Pons (tissue), 1 donor: Measurements from ENCODE around the gene SIX5.

Experiments
- DNase-seq: peaks from one replicate; pipeline ENCODE4 v3.0.0-alpha.2; 2016; ENCODE audit warnings: low spot score

SIX5 gene

GRCh38 chr19:45792470-45793177 is 23.6 kb upstream of the SIX5 start, which contains the start of gene DMWD:
Gene DMWD (minus strand): TSS chr19:45792845. CDS start chr19:45792756, 89 bp downstream.
- peak; percentile 98 for DNase-seq

GRCh38 chr19:45791744-45792469 is 22.9 kb upstream of the SIX5 start:
- DNase-seq, result no peak

- peak; percentile 68 for DNase-seq
These were observed 21.9 kb upstream of the SIX5 start for GRCh38 chr19:45790942-45791341.

- DNase-seq, result no peak
These were observed 20.2 kb upstream of the SIX5 start for GRCh38 chr19:45789035-45789786.

- no peak for DNase-seq
These were observed 17.5 kb upstream of the SIX5 start for GRCh38 chr19:45786533-45786894.

- DNase-seq, result no peak
These were observed 16.9 kb upstream of the SIX5 start for GRCh38 chr19:45785781-45786532.

- DNase-seq, result no peak
These were observed 16.0 kb upstream of the SIX5 start for GRCh38 chr19:45785097-45785496.

GRCh38 chr19:45784096-45784495 is 15.0 kb upstream of the SIX5 start:
- DNase-seq, result no peak

GRCh38 chr19:45782820-45783785 is 14.1 kb upstream of the SIX5 start:
- no peak for DNase-seq

GRCh38 chr19:45782162-45782691 is 13.2 kb upstream of the SIX5 start, which contains the start of gene DMPK:
Gene DMPK (minus strand): TSS chr19:45782490. CDS start chr19:45782352, 138 bp downstream.
- no peak for DNase-seq

- DNase-seq, result no peak
These were observed 12.4 kb upstream of the SIX5 start for GRCh38 chr19:45781214-45782161.

- DNase-seq, result no peak
These were observed 11.6 kb upstream of the SIX5 start for GRCh38 chr19:45780448-45781213.

- no peak for DNase-seq
These were observed 11.0 kb upstream of the SIX5 start for GRCh38 chr19:45780146-45780447.

- DNase-seq, result no peak
These were observed 10.4 kb upstream of the SIX5 start for GRCh38 chr19:45779231-45780145.

GRCh38 chr19:45778010-45778661 is 9.1 kb upstream of the SIX5 start:
- no peak for DNase-seq

- no peak for DNase-seq
These were observed 8.4 kb upstream of the SIX5 start for GRCh38 chr19:45777395-45777961.

- DNase-seq, result no peak
These were observed 5.7 kb upstream of the SIX5 start for GRCh38 chr19:45774765-45775164.
